ENCODE measurements around the gene EXOC3L4.
"Not testable (repeated sequence)": the region's sequence is repeated elsewhere in the genome, so short reads cannot be mapped to it uniquely, and the experiment has no call there.

EXOC3L4 gene

GRCh38 chr14:103151270-103151945 is 56.9 kb downstream of the EXOC3L4 start:
- DNase-seq (ENCODE audit: low read depth): no peak

DNA sequence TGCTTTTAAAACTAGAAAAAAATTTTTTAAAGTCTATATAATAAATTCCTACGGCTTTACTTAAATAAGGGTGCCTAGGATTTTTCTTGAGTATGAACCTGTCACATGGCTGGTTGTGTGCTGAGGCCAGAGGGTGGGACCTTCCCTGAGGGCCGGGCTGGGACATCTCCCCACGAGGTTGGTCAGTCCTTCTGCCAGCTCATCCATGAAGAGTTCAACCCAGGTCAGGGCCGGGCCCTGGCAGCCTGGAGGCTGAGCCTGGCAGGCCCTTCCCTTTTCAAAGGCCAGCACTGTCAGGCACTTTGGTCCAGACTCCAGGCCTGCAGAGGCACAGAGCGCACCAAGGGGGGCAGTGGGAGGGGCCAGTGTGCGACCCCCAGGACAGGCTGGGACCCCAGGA is 60.5 kb downstream of the EXOC3L4 start:
- no peak for DNase-seq (ENCODE audit: low read depth)

- DNase-seq (ENCODE audit: low read depth): not testable (repeated sequence)
Observed at GRCh38 chr14:103155416-103155815, 60.9 kb downstream of the EXOC3L4 start.

DNA sequence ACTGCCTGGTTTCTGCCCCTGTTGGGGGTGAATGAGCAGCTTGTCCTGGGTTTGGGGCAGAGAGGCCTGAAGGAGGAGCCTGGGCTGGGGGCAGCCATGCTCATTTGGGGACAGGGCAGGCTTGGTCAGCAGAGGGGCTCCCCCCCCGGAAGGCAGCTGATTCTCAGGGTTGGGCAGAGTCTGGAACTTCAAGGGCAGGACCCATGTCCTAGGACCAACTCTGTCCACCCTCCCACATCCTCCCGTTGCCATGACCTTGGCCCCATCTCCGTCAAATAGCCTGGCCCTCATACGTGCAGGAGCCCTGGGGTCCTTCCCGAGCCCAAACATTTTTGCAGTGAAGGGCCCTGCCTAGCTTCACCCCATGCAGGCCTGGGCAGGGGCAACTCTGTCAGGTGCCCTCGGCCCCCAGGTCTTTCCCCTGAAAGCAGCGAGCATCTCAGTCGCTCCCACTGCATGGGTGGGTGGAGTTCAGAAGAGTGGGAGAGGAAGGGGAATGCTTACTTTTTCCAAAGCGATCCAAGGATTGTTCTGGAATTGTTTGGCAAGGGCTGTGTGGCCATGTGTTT is 61.4 kb downstream of the EXOC3L4 start:
- no peak for DNase-seq (ENCODE audit: low read depth)

- DNase-seq (ENCODE audit: low read depth): no peak
Observed at GRCh38 chr14:103156651-103157378, 62.3 kb downstream of the EXOC3L4 start.

DNA sequence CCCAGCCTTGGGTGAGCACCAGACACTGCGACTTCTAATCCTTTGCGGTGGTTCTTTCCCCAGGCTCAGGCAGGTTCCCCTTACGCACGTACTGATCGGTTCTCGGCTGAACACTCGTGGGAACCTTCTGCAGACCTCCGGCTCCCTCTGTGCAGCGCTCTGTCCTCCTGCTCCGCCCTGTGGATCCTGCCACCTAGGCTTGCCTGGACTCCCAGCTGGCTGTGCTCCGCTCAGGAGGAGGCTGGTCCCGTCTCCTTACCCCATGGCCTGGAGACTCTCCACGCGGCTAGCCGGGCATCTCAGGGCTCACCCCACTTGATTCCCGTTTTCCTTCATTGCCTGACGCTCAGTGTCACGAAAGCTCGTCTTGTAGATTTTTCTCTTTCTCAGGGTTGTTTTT is 63.4 kb downstream of the EXOC3L4 start:
- no peak for DNase-seq (ENCODE audit: low read depth)

DNA sequence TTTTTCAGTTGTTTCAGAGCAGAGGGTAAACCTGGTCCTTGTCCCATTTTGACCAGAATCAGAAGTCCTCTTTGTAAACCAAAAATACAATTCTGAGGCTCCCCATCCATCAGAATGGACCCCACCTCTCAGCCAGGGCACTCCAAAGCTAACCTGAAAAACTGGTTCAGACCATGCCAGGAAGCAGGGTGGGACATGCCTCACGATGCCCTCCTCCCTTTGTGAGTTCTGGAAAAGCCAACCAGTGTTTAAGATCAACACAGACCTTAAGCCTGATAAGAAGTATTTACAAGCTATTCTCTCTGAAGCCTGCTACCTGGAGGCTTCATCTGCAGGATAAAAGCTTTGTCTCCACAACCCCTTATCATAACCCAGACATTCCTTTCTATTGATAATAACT is 64.2 kb downstream of the EXOC3L4 start:
- no peak for DNase-seq (ENCODE audit: low read depth)
